GM23338 (cell line): ENCODE data around the gene ARRDC5. TPM values are rescaled to one million over a fixed set of nuclear protein-coding genes. Genes with fewer than 3 reads are reported as not detected.

ENCODE experiments used
- ATAC-seq: fragments of 200-7000 bp; cut with Tn5 transposase; 3 replicates; pipeline ENCODE4 v1.9.1; 2020
- DNase-seq: peaks from one replicate; pipeline ENCODE4 v3.0.0-alpha.2; 2015; ENCODE audit warnings: low spot score
- H2AFZ ChIP-seq: fragments of 200-600 bp; sonication (generic); 2 replicates; pipeline ENCODE4 v1.8.0; 2016; ENCODE audit warnings: antibody characterized with exemption, mild to moderate bottlenecking, moderate library complexity
- H3F3A ChIP-seq: fragments of 200-600 bp; sonication (generic); replicated peaks from 2 replicates; pipeline ENCODE4 v1.8.0; 2017; ENCODE audit warnings: antibody characterized with exemption, mixed run types, low read depth
- H3K27ac ChIP-seq: fragments of 200-600 bp; sonication (generic); 2 replicates; pipeline ENCODE4 v1.6.1; 2016; ENCODE audit warnings: low read depth
- H3K27me3 ChIP-seq: fragments of 200-600 bp; sonication (generic); 2 replicates; pipeline ENCODE4 v1.8.0; 2016; ENCODE audit warnings: mild to moderate bottlenecking, mixed run types, moderate library complexity; ENCODE audit not compliant: insufficient read depth
- H3K36me3 ChIP-seq: fragments of 200-600 bp; sonication (generic); 2 replicates; pipeline ENCODE4 v1.8.0; 2016; ENCODE audit warnings: mild to moderate bottlenecking; ENCODE audit not compliant: insufficient read depth
- H3K4me1 ChIP-seq: fragments of 200-600 bp; sonication (generic); 2 replicates; pipeline ENCODE4 v1.8.0; 2016; ENCODE audit warnings: mild to moderate bottlenecking, moderate library complexity; ENCODE audit not compliant: insufficient read depth
- H3K4me2 ChIP-seq: fragments of 200-600 bp; sonication (generic); 2 replicates; pipeline ENCODE4 v1.7.1; 2017; ENCODE audit warnings: mixed run types
- H3K4me3 ChIP-seq: fragments of 200-600 bp; sonication (generic); 2 replicates; pipeline ENCODE4 v1.6.1; 2016; ENCODE audit warnings: mixed run types
- H3K79me2 ChIP-seq: fragments of 200-600 bp; sonication (generic); replicated peaks from 2 replicates; pipeline ENCODE4 v1.8.0; 2017; ENCODE audit warnings: mild to moderate bottlenecking; ENCODE audit not compliant: insufficient read depth
- H3K9me2 ChIP-seq: fragments of 200-600 bp; sonication (generic); 2 replicates; pipeline ENCODE4 v1.8.0; 2017; ENCODE audit not compliant: insufficient read depth
- H4K20me1 ChIP-seq: fragments of 200-600 bp; sonication (generic); replicated peaks from 2 replicates; pipeline ENCODE4 v1.8.0; 2017; ENCODE audit warnings: mild to moderate bottlenecking; ENCODE audit not compliant: insufficient read depth
- H3K27ac Mint-ChIP-seq: 2 replicates; pipeline ENCODE4 v1.8.0; 2020; ENCODE audit warnings: inconsistent platforms, mild to moderate bottlenecking, moderate library complexity, mixed read lengths
- H3K27me3 Mint-ChIP-seq: 3 replicates; pipeline ENCODE4 v1.8.0; 2022; ENCODE audit warnings: low read depth, mild to moderate bottlenecking, moderate library complexity, mixed read lengths, inconsistent platforms; ENCODE audit not compliant: insufficient read depth, poor library complexity
- H3K36me3 Mint-ChIP-seq: 3 replicates; pipeline ENCODE4 v1.8.0; 2021; ENCODE audit warnings: low read depth, mild to moderate bottlenecking, inconsistent platforms, moderate library complexity, mixed read lengths
- H3K4me1 Mint-ChIP-seq: 3 replicates; pipeline ENCODE4 v1.8.0; 2020; ENCODE audit warnings: mild to moderate bottlenecking, inconsistent platforms, mixed read lengths
- H3K4me3 Mint-ChIP-seq: 3 replicates; pipeline ENCODE4 v1.8.0; 2021; ENCODE audit warnings: moderate library complexity, mild to moderate bottlenecking, inconsistent platforms, mixed read lengths
- H3K9me3 Mint-ChIP-seq: 3 replicates; pipeline ENCODE4 v1.8.0; 2020; ENCODE audit warnings: moderate library complexity, mild to moderate bottlenecking, inconsistent platforms, mixed read lengths
- CREB1 ChIP-seq: fragments of 250-450 bp; sonication (Bioruptor Pico); IDR thresholded peaks from 2 replicates; pipeline ENCODE4 v1.5.0; 2020; ENCODE audit warnings: low read depth, mild to moderate bottlenecking, moderate library complexity
- EZH2 ChIP-seq: fragments of 200-600 bp; sonication (generic); IDR thresholded peaks from one replicate; pipeline ENCODE4 v1.8.0; 2017; ENCODE audit warnings: antibody characterized with exemption, mild to moderate bottlenecking, low read depth; ENCODE audit not compliant: unreplicated experiment
- EZH2phosphoT487 ChIP-seq: fragments of 200-600 bp; sonication (generic); IDR thresholded peaks from one replicate; pipeline ENCODE4 v1.8.1; 2018; ENCODE audit warnings: antibody characterized with exemption; ENCODE audit not compliant: unreplicated experiment
- JUNB ChIP-seq: IDR thresholded peaks from one replicate; pipeline ENCODE4 v1.6.1; 2016; ENCODE audit warnings: antibody characterized with exemption; ENCODE audit not compliant: unreplicated experiment
- POLR2AphosphoS5 ChIP-seq: IDR thresholded peaks from 2 replicates; pipeline ENCODE4 v1.6.1; 2016; ENCODE audit warnings: antibody characterized with exemption, low read depth
- ZNF114 ChIP-seq: fragments of 250-450 bp; sonication (Bioruptor Pico); IDR thresholded peaks from 2 replicates; pipeline ENCODE4 v1.5.0; 2020; ENCODE audit warnings: mild to moderate bottlenecking, moderate library complexity
- polyA plus RNA-seq: library from polyadenylated mRNA; unstranded; fragments of >200 nt; fragmentation: Nextera tagmentation; extraction: Ambion mirVana; gene quantifications from 2 replicates; pipeline ENCODE4 v1.2.1, GENCODE V29; 2016
- total RNA-seq: library from RNA; depleted of rRNA; stranded (reverse); fragments of >200 nt; shearing (Covaris generic); gene quantifications from 2 replicates; pipeline ENCODE4 v1.2.3, GENCODE V29; 2014
- TF ChIP-seq, protein P1 (sequence below): IDR thresholded peaks from one replicate; pipeline ENCODE4 v1.6.1; 2018; ENCODE audit warnings: antibody characterized with exemption; ENCODE audit not compliant: unreplicated experiment
- TF ChIP-seq, protein P2 (sequence below): fragments of 250-450 bp; sonication (Bioruptor Pico); IDR thresholded peaks from 2 replicates; pipeline ENCODE4 v1.5.0; 2020; ENCODE audit warnings: mild to moderate bottlenecking, moderate library complexity
- TF ChIP-seq, protein P3 (sequence below): IDR thresholded peaks from 2 replicates; pipeline ENCODE4 v1.6.1; 2016; ENCODE audit warnings: antibody characterized with exemption
- TF ChIP-seq, protein P4 (sequence below), 2 experiments: fragments of 200-600 bp in 1 of 2; sonication (generic) in 1 of 2; conservative IDR thresholded peaks; 2 replicates each; pipeline versions ENCODE4 v1.5.1 to v1.6.1; 2016 to 2017; ENCODE audit warnings: antibody characterized with exemption in 2 of 2, low read depth in 2 of 2, mild to moderate bottlenecking in 2 of 2, moderate library complexity in 1 of 2

ARRDC5 gene
- total and polyA plus RNA-seq, 2 experiments from 2014 or later = not detected

DNA sequence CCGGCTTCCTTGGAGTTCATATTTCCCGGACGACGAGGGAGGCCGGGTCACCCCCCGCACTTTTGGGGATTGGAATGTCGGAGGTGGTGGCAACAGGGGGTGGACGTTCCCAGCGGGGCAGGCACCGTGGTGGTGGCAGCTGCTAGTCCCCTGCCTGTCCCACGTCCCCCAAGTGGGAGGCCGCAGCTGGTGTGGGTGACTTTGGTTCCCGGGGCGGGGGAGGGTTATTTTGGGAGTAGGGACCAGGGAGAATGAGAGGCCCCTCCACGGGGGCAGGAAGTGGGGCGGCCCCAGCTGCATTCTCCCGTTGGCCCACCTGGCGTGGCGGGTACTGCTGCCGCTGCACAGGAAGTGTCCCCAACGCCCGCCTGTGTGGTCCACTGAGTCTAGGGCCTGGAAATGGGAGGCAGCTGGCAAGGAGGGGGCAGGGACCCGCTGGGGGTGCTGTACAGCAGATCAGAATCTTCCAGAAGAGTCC is 24.2 kb downstream of the ARRDC5 start:
- 0 out of 2 replicates have a peak, but pooled peaks cover 2% of the 10 kb centered on the region for H4K20me1 ChIP-seq
- Mint-ChIP-seq H3K9me3 (no peaks in the 10 kb centered on the region), H3K4me3 (no peak overlapping the region; the same call in 2 of the 3 replicates), H3K27me3 (peaks cover 14% of the 10 kb centered on the region), H3K27ac (no peak overlapping the region), H3K36me3 (no peaks in the 10 kb centered on the region), H3K4me1 (peaks cover 9% of the 10 kb centered on the region; the same call in 1 of the 3 replicates)
- no peaks in the 10 kb centered on the region for H3F3A ChIP-seq
- ATAC-seq (peak; percentile 51), DNase-seq (peak; percentile 60)
- H3K4me3 ChIP-seq = no peak overlapping the region
- no peaks in the 10 kb centered on the region for H3K36me3 ChIP-seq
- H3K9me2 ChIP-seq = no peaks in the 10 kb centered on the region
- H2AFZ ChIP-seq = peak overlapping the region; percentile 76; the same call in 1 of the 2 replicates
- H3K4me2 ChIP-seq = peak overlapping the region; percentile 45; the same call in 1 of the 2 replicates
- TF ChIP-seq POLR2AphosphoS5 (no peak), ZNF114 (CRISPR knock-in tag) (no peak), EZH2phosphoT487 (no peak), CREB1 (no peak), EZH2 (no peak), JUNB (no peak)
- TF ChIP-seq, protein P1, sequence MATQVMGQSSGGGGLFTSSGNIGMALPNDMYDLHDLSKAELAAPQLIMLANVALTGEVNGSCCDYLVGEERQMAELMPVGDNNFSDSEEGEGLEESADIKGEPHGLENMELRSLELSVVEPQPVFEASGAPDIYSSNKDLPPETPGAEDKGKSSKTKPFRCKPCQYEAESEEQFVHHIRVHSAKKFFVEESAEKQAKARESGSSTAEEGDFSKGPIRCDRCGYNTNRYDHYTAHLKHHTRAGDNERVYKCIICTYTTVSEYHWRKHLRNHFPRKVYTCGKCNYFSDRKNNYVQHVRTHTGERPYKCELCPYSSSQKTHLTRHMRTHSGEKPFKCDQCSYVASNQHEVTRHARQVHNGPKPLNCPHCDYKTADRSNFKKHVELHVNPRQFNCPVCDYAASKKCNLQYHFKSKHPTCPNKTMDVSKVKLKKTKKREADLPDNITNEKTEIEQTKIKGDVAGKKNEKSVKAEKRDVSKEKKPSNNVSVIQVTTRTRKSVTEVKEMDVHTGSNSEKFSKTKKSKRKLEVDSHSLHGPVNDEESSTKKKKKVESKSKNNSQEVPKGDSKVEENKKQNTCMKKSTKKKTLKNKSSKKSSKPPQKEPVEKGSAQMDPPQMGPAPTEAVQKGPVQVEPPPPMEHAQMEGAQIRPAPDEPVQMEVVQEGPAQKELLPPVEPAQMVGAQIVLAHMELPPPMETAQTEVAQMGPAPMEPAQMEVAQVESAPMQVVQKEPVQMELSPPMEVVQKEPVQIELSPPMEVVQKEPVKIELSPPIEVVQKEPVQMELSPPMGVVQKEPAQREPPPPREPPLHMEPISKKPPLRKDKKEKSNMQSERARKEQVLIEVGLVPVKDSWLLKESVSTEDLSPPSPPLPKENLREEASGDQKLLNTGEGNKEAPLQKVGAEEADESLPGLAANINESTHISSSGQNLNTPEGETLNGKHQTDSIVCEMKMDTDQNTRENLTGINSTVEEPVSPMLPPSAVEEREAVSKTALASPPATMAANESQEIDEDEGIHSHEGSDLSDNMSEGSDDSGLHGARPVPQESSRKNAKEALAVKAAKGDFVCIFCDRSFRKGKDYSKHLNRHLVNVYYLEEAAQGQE = no peak
- TF ChIP-seq, protein P2, sequence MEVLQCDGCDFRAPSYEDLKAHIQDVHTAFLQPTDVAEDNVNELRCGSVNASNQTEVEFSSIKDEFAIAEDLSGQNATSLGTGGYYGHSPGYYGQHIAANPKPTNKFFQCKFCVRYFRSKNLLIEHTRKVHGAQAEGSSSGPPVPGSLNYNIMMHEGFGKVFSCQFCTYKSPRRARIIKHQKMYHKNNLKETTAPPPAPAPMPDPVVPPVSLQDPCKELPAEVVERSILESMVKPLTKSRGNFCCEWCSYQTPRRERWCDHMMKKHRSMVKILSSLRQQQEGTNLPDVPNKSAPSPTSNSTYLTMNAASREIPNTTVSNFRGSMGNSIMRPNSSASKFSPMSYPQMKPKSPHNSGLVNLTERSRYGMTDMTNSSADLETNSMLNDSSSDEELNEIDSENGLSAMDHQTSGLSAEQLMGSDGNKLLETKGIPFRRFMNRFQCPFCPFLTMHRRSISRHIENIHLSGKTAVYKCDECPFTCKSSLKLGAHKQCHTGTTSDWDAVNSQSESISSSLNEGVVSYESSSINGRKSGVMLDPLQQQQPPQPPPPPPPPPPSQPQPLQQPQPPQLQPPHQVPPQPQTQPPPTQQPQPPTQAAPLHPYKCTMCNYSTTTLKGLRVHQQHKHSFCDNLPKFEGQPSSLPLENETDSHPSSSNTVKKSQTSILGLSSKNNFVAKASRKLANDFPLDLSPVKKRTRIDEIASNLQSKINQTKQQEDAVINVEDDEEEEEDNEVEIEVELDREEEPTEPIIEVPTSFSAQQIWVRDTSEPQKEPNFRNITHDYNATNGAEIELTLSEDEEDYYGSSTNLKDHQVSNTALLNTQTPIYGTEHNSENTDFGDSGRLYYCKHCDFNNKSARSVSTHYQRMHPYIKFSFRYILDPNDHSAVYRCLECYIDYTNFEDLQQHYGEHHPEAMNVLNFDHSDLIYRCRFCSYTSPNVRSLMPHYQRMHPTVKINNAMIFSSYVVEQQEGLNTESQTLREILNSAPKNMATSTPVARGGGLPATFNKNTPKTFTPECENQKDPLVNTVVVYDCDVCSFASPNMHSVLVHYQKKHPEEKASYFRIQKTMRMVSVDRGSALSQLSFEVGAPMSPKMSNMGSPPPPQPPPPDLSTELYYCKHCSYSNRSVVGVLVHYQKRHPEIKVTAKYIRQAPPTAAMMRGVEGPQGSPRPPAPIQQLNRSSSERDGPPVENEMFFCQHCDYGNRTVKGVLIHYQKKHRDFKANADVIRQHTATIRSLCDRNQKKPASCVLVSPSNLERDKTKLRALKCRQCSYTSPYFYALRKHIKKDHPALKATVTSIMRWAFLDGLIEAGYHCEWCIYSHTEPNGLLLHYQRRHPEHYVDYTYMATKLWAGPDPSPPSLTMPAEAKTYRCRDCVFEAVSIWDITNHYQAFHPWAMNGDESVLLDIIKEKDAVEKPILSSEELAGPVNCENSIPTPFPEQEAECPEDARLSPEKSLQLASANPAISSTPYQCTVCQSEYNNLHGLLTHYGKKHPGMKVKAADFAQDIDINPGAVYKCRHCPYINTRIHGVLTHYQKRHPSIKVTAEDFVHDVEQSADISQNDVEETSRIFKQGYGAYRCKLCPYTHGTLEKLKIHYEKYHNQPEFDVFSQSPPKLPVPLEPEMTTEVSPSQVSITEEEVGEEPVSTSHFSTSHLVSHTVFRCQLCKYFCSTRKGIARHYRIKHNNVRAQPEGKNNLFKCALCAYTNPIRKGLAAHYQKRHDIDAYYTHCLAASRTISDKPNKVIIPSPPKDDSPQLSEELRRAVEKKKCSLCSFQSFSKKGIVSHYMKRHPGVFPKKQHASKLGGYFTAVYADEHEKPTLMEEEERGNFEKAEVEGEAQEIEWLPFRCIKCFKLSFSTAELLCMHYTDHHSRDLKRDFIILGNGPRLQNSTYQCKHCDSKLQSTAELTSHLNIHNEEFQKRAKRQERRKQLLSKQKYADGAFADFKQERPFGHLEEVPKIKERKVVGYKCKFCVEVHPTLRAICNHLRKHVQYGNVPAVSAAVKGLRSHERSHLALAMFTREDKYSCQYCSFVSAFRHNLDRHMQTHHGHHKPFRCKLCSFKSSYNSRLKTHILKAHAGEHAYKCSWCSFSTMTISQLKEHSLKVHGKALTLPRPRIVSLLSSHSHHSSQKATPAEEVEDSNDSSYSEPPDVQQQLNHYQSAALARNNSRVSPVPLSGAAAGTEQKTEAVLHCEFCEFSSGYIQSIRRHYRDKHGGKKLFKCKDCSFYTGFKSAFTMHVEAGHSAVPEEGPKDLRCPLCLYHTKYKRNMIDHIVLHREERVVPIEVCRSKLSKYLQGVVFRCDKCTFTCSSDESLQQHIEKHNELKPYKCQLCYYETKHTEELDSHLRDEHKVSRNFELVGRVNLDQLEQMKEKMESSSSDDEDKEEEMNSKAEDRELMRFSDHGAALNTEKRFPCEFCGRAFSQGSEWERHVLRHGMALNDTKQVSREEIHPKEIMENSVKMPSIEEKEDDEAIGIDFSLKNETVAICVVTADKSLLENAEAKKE (CRISPR knock-in tag) = no peak
- TF ChIP-seq, protein P3, sequence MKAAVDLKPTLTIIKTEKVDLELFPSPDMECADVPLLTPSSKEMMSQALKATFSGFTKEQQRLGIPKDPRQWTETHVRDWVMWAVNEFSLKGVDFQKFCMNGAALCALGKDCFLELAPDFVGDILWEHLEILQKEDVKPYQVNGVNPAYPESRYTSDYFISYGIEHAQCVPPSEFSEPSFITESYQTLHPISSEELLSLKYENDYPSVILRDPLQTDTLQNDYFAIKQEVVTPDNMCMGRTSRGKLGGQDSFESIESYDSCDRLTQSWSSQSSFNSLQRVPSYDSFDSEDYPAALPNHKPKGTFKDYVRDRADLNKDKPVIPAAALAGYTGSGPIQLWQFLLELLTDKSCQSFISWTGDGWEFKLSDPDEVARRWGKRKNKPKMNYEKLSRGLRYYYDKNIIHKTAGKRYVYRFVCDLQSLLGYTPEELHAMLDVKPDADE = no peak
- TF ChIP-seq, protein P4, sequence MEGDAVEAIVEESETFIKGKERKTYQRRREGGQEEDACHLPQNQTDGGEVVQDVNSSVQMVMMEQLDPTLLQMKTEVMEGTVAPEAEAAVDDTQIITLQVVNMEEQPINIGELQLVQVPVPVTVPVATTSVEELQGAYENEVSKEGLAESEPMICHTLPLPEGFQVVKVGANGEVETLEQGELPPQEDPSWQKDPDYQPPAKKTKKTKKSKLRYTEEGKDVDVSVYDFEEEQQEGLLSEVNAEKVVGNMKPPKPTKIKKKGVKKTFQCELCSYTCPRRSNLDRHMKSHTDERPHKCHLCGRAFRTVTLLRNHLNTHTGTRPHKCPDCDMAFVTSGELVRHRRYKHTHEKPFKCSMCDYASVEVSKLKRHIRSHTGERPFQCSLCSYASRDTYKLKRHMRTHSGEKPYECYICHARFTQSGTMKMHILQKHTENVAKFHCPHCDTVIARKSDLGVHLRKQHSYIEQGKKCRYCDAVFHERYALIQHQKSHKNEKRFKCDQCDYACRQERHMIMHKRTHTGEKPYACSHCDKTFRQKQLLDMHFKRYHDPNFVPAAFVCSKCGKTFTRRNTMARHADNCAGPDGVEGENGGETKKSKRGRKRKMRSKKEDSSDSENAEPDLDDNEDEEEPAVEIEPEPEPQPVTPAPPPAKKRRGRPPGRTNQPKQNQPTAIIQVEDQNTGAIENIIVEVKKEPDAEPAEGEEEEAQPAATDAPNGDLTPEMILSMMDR (conservative IDR thresholded peaks at IDR 0.05; ENCODE audit: low read depth in 2 of 2) = no peak
- peaks cover 17% of the 10 kb centered on the region; the same call in 1 of the 2 replicates for H3K4me1 ChIP-seq
- no peak overlapping the region for H3K27ac ChIP-seq
- no peaks in the 10 kb centered on the region for H3K79me2 ChIP-seq
- H3K27me3 ChIP-seq = no peaks in the 10 kb centered on the region
